Hepatocyte (in vitro differentiated cells): Measurements from ENCODE around the gene NDUFAF7.

Source experiments
- EZH2 ChIP-seq: fragments of 200-600 bp; sonication (generic); IDR thresholded peaks from 2 replicates; pipeline ENCODE4 v1.6.1; 2016; ENCODE audit warnings: antibody characterized with exemption, mild to moderate bottlenecking, borderline replicate concordance
- EZH2phosphoT487 ChIP-seq: fragments of 200-600 bp; sonication (generic); IDR thresholded peaks from one replicate; pipeline ENCODE4 v1.6.1; 2018; ENCODE audit warnings: antibody characterized with exemption, mild to moderate bottlenecking, low read depth, moderate library complexity; ENCODE audit not compliant: unreplicated experiment, severe bottlenecking
- TF ChIP-seq, protein P1 (sequence below): fragments of 200-600 bp; sonication (generic); IDR thresholded peaks from 2 replicates; pipeline ENCODE4 v1.5.1; 2016; ENCODE audit warnings: antibody characterized with exemption, mild to moderate bottlenecking; ENCODE audit not compliant: poor library complexity

DNA sequence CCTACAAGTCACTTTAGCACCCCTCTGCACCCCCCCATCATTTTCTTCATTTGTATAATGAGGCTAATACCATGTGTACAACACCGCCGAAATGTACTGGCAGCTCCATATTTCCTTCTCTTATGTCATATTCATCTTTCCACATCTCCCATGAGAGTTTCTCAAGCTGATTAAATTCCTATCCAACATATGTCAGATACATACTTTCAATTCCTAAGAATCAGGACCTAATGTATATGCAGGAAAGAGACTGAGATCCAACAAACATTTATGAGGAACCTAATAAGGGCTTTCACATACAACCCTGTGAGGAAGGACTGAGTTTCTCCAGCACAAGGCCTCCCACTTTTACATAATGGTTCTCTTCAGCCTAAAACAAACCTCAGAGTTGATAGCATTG, 51.3 kb downstream of the NDUFAF7 start:
- TF ChIP-seq, protein P1, sequence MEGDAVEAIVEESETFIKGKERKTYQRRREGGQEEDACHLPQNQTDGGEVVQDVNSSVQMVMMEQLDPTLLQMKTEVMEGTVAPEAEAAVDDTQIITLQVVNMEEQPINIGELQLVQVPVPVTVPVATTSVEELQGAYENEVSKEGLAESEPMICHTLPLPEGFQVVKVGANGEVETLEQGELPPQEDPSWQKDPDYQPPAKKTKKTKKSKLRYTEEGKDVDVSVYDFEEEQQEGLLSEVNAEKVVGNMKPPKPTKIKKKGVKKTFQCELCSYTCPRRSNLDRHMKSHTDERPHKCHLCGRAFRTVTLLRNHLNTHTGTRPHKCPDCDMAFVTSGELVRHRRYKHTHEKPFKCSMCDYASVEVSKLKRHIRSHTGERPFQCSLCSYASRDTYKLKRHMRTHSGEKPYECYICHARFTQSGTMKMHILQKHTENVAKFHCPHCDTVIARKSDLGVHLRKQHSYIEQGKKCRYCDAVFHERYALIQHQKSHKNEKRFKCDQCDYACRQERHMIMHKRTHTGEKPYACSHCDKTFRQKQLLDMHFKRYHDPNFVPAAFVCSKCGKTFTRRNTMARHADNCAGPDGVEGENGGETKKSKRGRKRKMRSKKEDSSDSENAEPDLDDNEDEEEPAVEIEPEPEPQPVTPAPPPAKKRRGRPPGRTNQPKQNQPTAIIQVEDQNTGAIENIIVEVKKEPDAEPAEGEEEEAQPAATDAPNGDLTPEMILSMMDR: no peak
- no peak for TF ChIP-seq EZH2
- TF ChIP-seq EZH2phosphoT487: no peak
